ENCODE data around the gene GPR158.

GRCh38 chr10:25175527-25176420 lies 973 bp downstream of the GPR158 start:
- no peak for TF ChIP-seq EZH2 (IDR thresholded peaks at IDR 0.05; ENCODE audit: insufficient read depth, poor library complexity, severe bottlenecking)
- no peak for TF ChIP-seq EZH2phosphoT487 (IDR thresholded peaks at IDR 0.05; ENCODE audit: insufficient read depth, low read depth)

Data from GM23248 (cell line).